Measurements from ENCODE around the gene FMNL2.

The FMNL2 gene

GRCh38 chr2:152449578-152449977, 114.6 kb downstream of the FMNL2 start:
- no peak for DNase-seq (ENCODE audit: low read depth in 2 of 2)

- DNase-seq (ENCODE audit: low read depth in 2 of 2), result no peak
Measured at GRCh38 chr2:152450176-152450575, 115.2 kb downstream of the FMNL2 start.

- DNase-seq (ENCODE audit: low read depth in 2 of 2), result no peak
Measured at GRCh38 chr2:152452256-152452973, 117.4 kb downstream of the FMNL2 start.

GRCh38 chr2:152453129-152453911, 118.3 kb downstream of the FMNL2 start:
- no peak for DNase-seq (ENCODE audit: low read depth in 2 of 2)

- DNase-seq (ENCODE audit: low read depth in 2 of 2), result no peak
Measured at GRCh38 chr2:152454371-152454770, 119.4 kb downstream of the FMNL2 start.

- DNase-seq (ENCODE audit: low read depth in 2 of 2), result no peak
Measured at GRCh38 chr2:152454960-152455359, 120.0 kb downstream of the FMNL2 start.

- DNase-seq (ENCODE audit: low read depth in 2 of 2), result no peak
Measured at GRCh38 chr2:152455738-152456137, 120.8 kb downstream of the FMNL2 start.

- no peak for DNase-seq (ENCODE audit: low read depth in 2 of 2)
Measured at GRCh38 chr2:152456262-152456661, 121.3 kb downstream of the FMNL2 start.

GRCh38 chr2:152458441-152458940, 123.5 kb downstream of the FMNL2 start:
- DNase-seq (ENCODE audit: low read depth in 2 of 2), result no peak

GRCh38 chr2:152459091-152459490, 124.1 kb downstream of the FMNL2 start:
- no peak for DNase-seq (ENCODE audit: low read depth in 2 of 2)

GRCh38 chr2:152460567-152460966, 125.6 kb downstream of the FMNL2 start:
- DNase-seq (ENCODE audit: low read depth in 2 of 2), result no peak

GRCh38 chr2:152462120-152462519, 127.1 kb downstream of the FMNL2 start:
- no peak for DNase-seq (ENCODE audit: low read depth in 2 of 2)

GRCh38 chr2:152462779-152463178, 127.8 kb downstream of the FMNL2 start:
- DNase-seq (ENCODE audit: low read depth in 2 of 2), result no peak

GRCh38 chr2:152464851-152465470, 130.0 kb downstream of the FMNL2 start:
- DNase-seq (ENCODE audit: low read depth in 2 of 2), result no peak

- no peak for DNase-seq (ENCODE audit: low read depth in 2 of 2)
Measured at GRCh38 chr2:152465541-152465940, 130.6 kb downstream of the FMNL2 start.

GRCh38 chr2:152466041-152466440, 131.1 kb downstream of the FMNL2 start:
- no peak for DNase-seq (ENCODE audit: low read depth in 2 of 2)

GRCh38 chr2:152466980-152467676, 132.2 kb downstream of the FMNL2 start:
- peak in 1 of 2 experiments; percentile 43 for DNase-seq (ENCODE audit: low read depth in 2 of 2)

GRCh38 chr2:152467677-152468410, 132.9 kb downstream of the FMNL2 start:
- no peak for DNase-seq (ENCODE audit: low read depth in 2 of 2)

GRCh38 chr2:152468899-152469692, 134.1 kb downstream of the FMNL2 start:
- DNase-seq (ENCODE audit: low read depth in 2 of 2), result no peak
